Measurements from ENCODE around the gene SDK1. TPM values are rescaled to one million over a fixed set of nuclear protein-coding genes. Genes with fewer than 3 reads are reported as not detected.

The SDK1 gene
- total RNA-seq, 3 donors from 2014 or later (not counting 1 experiment from before 2014, with no cell fraction given), result 0.05 to 0.11 TPM; not detected in 1

GRCh38 chr7:3434611-3435010, 133.6 kb downstream of the SDK1 start:
- Histone ChIP-seq H3K9me3 (ENCODE audit: control insufficient read depth, insufficient read depth, low read length) (no peaks in the 10 kb centered on the region), H3K4me1 (ENCODE audit: control insufficient read depth, insufficient read depth, low read length) (no peaks in the 10 kb centered on the region), H3K36me3 (ENCODE audit: control insufficient read depth, insufficient read depth, low read length) (no peaks in the 10 kb centered on the region), H3K27ac (ENCODE audit: low read length) (no peak overlapping the region), H3K27me3 (ENCODE audit: control insufficient read depth, insufficient read depth, low read length) (peaks cover 2% of the 10 kb centered on the region), H3K4me3 (ENCODE audit: low read length) (no peak overlapping the region)
- ATAC-seq (no peak), DNase-seq (no peak)
- intact Hi-C loops (cut with micrococcal nuclease), result no loop called here
- Mint-ChIP-seq H3K27me3 (ENCODE audit: low read depth in 2 of 2) (peaks cover 8 to 52% of the 10 kb centered on the region in 2 donors), H3K9me3 (no peaks in the 10 kb centered on the region), H3K27ac (no peak overlapping the region), H3K4me3 (no peak overlapping the region), H3K36me3 (no peaks in the 10 kb centered on the region), H3K4me1 (no peaks in the 10 kb centered on the region)
- no peak for TF ChIP-seq CTCF (IDR thresholded peaks at IDR 0.05)
- 94% methylated on average over 3 of the region's 4 CpGs for WGBS (ENCODE audit: insufficient coverage)

DNA sequence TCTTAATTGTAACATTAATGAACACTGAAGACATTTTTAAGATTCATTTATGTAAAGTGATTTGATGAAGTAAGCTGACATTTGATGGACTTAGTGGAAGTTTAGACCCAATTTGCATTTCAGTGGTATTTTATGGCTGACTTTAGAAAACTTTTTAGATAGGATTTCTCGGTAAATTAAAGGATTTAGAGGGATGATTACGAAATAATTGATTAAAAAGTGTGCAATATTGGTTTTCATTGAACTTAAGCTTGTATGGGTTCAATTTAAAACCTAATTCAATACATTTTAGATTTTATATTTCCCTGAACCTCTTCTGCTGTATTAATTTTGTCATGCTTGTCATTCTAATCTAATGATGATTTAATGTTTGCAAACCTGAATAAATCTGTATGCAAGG, 135.1 kb downstream of the SDK1 start:
- no peak overlapping the region for H3K27ac Mint-ChIP-seq
- no peaks in the 10 kb centered on the region for H3K9me3 Mint-ChIP-seq
- Histone ChIP-seq H3K36me3 (ENCODE audit: control insufficient read depth, insufficient read depth, low read length) (no peaks in the 10 kb centered on the region), H3K4me3 (ENCODE audit: low read length) (no peak overlapping the region), H3K27ac (ENCODE audit: low read length) (no peak overlapping the region), H3K9me3 (ENCODE audit: control insufficient read depth, insufficient read depth, low read length) (no peaks in the 10 kb centered on the region), H3K4me1 (ENCODE audit: control insufficient read depth, insufficient read depth, low read length) (no peaks in the 10 kb centered on the region), H3K27me3 (ENCODE audit: control insufficient read depth, insufficient read depth, low read length) (peaks cover 2% of the 10 kb centered on the region)
- DNase-seq, result no peak
- no peak for TF ChIP-seq CTCF (IDR thresholded peaks at IDR 0.05)
- H3K4me1 Mint-ChIP-seq, result no peaks in the 10 kb centered on the region
- intact Hi-C loops (cut with micrococcal nuclease), result no loop called here
- H3K36me3 Mint-ChIP-seq, result no peaks in the 10 kb centered on the region
- no peak overlapping the region for H3K4me3 Mint-ChIP-seq
- WGBS (ENCODE audit: insufficient coverage), result 83% methylated on average over 2 of the region's 2 CpGs
- peaks cover 11 to 62% of the 10 kb centered on the region in 2 donors for H3K27me3 Mint-ChIP-seq (ENCODE audit: low read depth in 2 of 2)
- ATAC-seq, result no peak

- H3K4me3 ChIP-seq (ENCODE audit: low read length), result no peak overlapping the region
- Mint-ChIP-seq H3K4me3 (no peak overlapping the region), H3K9me3 (no peaks in the 10 kb centered on the region), H3K27ac (no peak overlapping the region), H3K4me1 (no peaks in the 10 kb centered on the region), H3K36me3 (no peaks in the 10 kb centered on the region), H3K27me3 (ENCODE audit: low read depth in 2 of 2) (peaks cover 9 to 61% of the 10 kb centered on the region in 2 donors)
- H3K9me3 ChIP-seq (ENCODE audit: control insufficient read depth, insufficient read depth, low read length), result no peaks in the 10 kb centered on the region
- intact Hi-C loops (cut with micrococcal nuclease), result no loop called here
- no peak for TF ChIP-seq CTCF (IDR thresholded peaks at IDR 0.05)
- WGBS (ENCODE audit: insufficient coverage), result 90% methylated on average over 2 of the region's 5 CpGs
- ATAC-seq (no peak), DNase-seq (no peak)
- peaks cover 2% of the 10 kb centered on the region for H3K27me3 ChIP-seq (ENCODE audit: control insufficient read depth, insufficient read depth, low read length)
- no peak overlapping the region for H3K27ac ChIP-seq (ENCODE audit: low read length)
- no peaks in the 10 kb centered on the region for H3K4me1 ChIP-seq (ENCODE audit: control insufficient read depth, insufficient read depth, low read length)
- H3K36me3 ChIP-seq (ENCODE audit: control insufficient read depth, insufficient read depth, low read length), result no peaks in the 10 kb centered on the region
Measured at GRCh38 chr7:3436746-3437145, 135.7 kb downstream of the SDK1 start.

DNA sequence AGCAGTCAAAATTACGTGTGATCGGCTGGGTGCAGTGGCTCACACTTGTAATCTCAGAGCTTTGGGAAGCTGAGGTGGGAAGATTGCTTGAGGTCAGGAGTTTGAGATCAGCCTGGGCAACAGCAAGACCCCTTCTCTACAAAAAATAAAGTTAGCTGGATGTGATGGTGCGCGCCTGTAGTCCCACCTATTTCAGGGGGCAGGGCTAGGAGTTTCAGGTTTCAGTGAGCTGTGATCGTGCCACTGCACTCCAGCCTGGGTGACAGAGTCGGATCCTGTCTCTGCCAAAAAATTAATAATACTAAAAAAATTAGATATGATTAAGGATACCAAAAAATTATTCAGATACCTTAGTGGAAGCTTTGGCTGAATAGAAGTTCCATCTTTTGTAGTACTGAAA, 136.4 kb downstream of the SDK1 start:
- Histone ChIP-seq H3K27me3 (ENCODE audit: control insufficient read depth, insufficient read depth, low read length) (peaks cover 2% of the 10 kb centered on the region), H3K36me3 (ENCODE audit: control insufficient read depth, insufficient read depth, low read length) (no peaks in the 10 kb centered on the region), H3K4me3 (ENCODE audit: low read length) (no peak overlapping the region), H3K27ac (ENCODE audit: low read length) (no peak overlapping the region), H3K9me3 (ENCODE audit: control insufficient read depth, insufficient read depth, low read length) (no peaks in the 10 kb centered on the region), H3K4me1 (ENCODE audit: control insufficient read depth, insufficient read depth, low read length) (no peaks in the 10 kb centered on the region)
- H3K4me1 Mint-ChIP-seq, result no peaks in the 10 kb centered on the region
- no peak for TF ChIP-seq CTCF (IDR thresholded peaks at IDR 0.05)
- no peak overlapping the region for H3K27ac Mint-ChIP-seq
- ATAC-seq, result no peak
- intact Hi-C loops (cut with micrococcal nuclease), result no loop called here
- H3K36me3 Mint-ChIP-seq, result no peaks in the 10 kb centered on the region
- H3K9me3 Mint-ChIP-seq, result no peaks in the 10 kb centered on the region
- H3K4me3 Mint-ChIP-seq, result no peak overlapping the region
- peaks cover 9 to 66% of the 10 kb centered on the region in 2 donors for H3K27me3 Mint-ChIP-seq (ENCODE audit: low read depth in 2 of 2)
- no peak for DNase-seq
- 79% methylated on average over 4 of the region's 6 CpGs for WGBS (ENCODE audit: insufficient coverage)
